Type B pancreatic cell (in vitro differentiated cells): ENCODE measurements around the gene HAPLN3. TPM values are rescaled to one million over a fixed set of nuclear protein-coding genes. Genes with fewer than 3 reads are reported as not detected.

ENCODE experiments used
- DNase-seq: peaks from one replicate; pipeline ENCODE4 v3.0.0; 2021; ENCODE audit warnings: mixed read lengths; ENCODE audit not compliant: unreplicated experiment; ENCODE audit errors: extremely low spot score
- H3K27ac Mint-ChIP-seq: 2 replicates; pipeline ENCODE4 v1.8.0; 2021; ENCODE audit warnings: mild to moderate bottlenecking, mixed read lengths
- H3K27me3 Mint-ChIP-seq: 2 replicates; pipeline ENCODE4 v1.8.0; 2021; ENCODE audit warnings: mixed read lengths
- H3K36me3 Mint-ChIP-seq: 2 replicates; pipeline ENCODE4 v1.8.0; 2021; ENCODE audit warnings: mixed read lengths
- H3K4me1 Mint-ChIP-seq: one replicate; pipeline ENCODE4 v1.8.0; 2021; ENCODE audit warnings: mixed read lengths; ENCODE audit not compliant: unreplicated experiment
- H3K4me3 Mint-ChIP-seq: 2 replicates; pipeline ENCODE4 v1.8.0; 2021; ENCODE audit warnings: mild to moderate bottlenecking, mixed read lengths
- H3K9me3 Mint-ChIP-seq: 2 replicates; pipeline ENCODE4 v1.8.0; 2021; ENCODE audit warnings: mixed read lengths
- total RNA-seq: library from RNA; stranded (reverse); gene quantifications from 2 replicates; pipeline ENCODE4 v1.2.1, GENCODE V29; 2021; ENCODE audit warnings: low replicate concordance
- TF ChIP-seq, protein P1 (sequence below): fragments of 200-600 bp; sonication (generic); conservative IDR thresholded peaks from 2 replicates; pipeline ENCODE4 v1.5.0; 2021; ENCODE audit warnings: antibody characterized with exemption, mild to moderate bottlenecking

The HAPLN3 gene
- total RNA-seq, 1 donor from 2014 or later, result 10.4 TPM

DNA sequence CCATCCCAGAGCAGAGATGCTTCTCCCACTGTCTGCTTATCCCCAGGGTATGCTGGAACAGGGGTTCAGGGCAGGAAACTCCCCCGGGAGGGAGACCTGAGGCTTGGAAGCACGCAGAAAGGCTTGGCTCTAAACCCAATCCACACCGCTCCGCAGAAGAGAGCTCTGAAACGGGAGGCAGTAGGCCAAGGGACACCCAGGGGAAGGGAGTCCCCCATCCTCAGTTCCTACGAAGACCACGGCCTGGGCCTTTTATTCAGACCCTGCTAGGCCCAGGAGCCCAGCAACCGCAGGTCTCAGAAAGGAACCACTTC is 1.8 kb upstream of the HAPLN3 start:
- DNase-seq, result no peak
- Mint-ChIP-seq H3K4me3 (no peak overlapping the region), H3K4me1 (peaks cover 19% of the 10 kb centered on the region), H3K27ac (peak overlapping the region; percentile 73), H3K9me3 (no peaks in the 10 kb centered on the region), H3K36me3 (no peaks in the 10 kb centered on the region), H3K27me3 (peaks cover 20% of the 10 kb centered on the region)
- TF ChIP-seq, protein P1, sequence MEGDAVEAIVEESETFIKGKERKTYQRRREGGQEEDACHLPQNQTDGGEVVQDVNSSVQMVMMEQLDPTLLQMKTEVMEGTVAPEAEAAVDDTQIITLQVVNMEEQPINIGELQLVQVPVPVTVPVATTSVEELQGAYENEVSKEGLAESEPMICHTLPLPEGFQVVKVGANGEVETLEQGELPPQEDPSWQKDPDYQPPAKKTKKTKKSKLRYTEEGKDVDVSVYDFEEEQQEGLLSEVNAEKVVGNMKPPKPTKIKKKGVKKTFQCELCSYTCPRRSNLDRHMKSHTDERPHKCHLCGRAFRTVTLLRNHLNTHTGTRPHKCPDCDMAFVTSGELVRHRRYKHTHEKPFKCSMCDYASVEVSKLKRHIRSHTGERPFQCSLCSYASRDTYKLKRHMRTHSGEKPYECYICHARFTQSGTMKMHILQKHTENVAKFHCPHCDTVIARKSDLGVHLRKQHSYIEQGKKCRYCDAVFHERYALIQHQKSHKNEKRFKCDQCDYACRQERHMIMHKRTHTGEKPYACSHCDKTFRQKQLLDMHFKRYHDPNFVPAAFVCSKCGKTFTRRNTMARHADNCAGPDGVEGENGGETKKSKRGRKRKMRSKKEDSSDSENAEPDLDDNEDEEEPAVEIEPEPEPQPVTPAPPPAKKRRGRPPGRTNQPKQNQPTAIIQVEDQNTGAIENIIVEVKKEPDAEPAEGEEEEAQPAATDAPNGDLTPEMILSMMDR, result no peak

DNA sequence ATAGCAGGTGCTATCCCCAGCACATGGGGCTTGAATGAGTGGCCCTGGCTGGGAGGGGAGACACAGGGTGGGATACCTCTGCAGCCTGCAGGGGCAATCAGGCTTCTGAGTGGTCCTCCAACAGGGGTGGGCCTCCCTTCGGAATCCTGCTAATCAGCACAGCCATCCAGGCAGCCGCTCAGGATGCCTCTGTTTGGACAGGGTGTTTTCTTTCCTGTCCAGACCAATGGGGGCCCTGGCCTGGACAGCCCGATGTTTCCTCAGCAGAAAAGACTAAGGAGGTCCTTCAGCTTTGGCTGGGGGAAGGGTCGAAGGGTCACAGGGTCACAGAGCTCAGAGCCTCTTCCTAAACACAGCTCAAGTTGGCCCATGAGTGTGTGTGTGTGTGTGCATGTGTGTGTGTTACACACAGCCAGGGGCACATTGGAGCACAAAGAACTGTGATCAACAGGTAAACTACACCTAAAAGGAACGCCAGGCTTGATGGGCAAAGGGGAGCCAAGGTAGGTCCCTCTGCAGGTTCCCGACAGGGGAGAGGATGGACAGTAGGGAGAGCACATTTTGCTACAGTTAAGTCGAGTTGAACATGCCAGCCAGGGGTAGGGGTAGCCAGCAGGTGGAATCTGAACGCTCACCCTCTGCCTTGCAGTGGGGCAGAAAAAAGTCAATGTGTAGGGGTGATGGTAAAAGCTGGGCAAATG is 1.1 kb upstream of the HAPLN3 start:
- Mint-ChIP-seq H3K36me3 (no peaks in the 10 kb centered on the region), H3K27ac (peak overlapping the region; percentile 73), H3K27me3 (peaks cover 20% of the 10 kb centered on the region), H3K9me3 (no peaks in the 10 kb centered on the region), H3K4me3 (peak overlapping the region; percentile 11), H3K4me1 (peaks cover 19% of the 10 kb centered on the region)
- no peak for DNase-seq
- TF ChIP-seq, protein P1, result no peak

DNA sequence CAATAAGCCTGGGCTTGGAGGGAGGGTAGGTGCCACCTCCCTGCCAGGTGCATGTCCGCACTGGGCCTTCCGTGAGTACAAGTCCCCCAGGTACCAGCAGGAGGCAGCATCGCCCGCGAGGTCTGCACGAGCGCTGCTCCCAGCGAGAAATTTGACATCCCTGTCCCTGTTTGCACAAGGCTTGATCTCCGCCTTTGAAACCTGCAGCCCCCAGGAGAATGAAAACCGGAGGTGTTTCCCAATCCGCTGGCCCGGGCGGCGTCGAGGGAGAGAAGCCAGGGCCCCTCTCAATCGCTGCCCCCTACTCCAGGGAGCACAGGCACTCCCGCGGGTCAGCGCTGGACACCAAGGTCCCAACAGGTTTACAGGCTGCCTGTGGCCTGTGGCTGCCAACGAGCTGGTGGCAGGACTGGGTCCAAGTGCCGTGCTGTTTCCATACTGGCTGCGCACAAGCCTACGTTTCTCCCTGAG is 961 bp downstream of the HAPLN3 start:
- Mint-ChIP-seq H3K4me1 (peaks cover 19% of the 10 kb centered on the region), H3K9me3 (no peaks in the 10 kb centered on the region), H3K27me3 (peaks cover 20% of the 10 kb centered on the region), H3K27ac (peak overlapping the region; percentile 34), H3K36me3 (no peaks in the 10 kb centered on the region), H3K4me3 (peak overlapping the region; percentile 80)
- TF ChIP-seq, protein P1, result peak; percentile 79
- peak; percentile 81 for DNase-seq

DNA sequence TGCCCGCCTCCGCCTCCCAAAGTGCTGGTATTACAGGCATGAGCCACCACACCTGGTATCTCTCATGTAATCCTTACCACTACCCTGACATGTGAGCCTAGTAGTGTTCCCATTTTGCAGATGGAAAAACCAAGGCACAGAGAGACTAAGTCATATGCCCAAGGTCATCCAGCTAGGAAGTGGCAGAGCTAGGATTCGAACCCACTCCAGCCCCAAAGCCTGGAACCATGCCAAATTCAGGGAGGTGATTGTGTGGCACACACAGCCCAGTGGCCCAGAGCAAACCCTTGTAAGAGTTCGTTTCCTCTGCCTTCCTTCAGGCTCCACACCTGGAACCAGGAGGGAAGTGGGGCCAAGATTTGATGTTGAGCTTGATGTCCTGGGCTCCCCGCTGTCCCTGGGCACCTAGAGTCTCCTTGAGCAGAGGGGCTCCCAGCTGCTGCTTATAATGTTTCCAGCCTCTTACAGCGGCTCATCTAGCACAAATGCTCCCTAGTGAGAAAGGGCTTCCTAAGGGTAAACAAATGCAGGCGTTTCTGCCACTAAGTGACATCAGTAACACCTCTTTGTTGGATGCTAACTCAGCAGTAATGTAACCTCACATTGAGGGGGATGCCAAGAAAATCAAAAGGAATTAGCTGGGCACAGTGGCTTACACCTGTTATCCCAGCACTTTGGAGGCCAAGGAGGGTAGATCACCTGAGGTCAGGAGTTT is 3.6 kb downstream of the HAPLN3 start:
- TF ChIP-seq, protein P1, result no peak
- H3K9me3 Mint-ChIP-seq, result no peaks in the 10 kb centered on the region
- H3K36me3 Mint-ChIP-seq, result no peaks in the 10 kb centered on the region
- no peak for DNase-seq
- no peak overlapping the region for H3K4me3 Mint-ChIP-seq
- peaks cover 8% of the 10 kb centered on the region for H3K4me1 Mint-ChIP-seq
- no peak overlapping the region for H3K27ac Mint-ChIP-seq
- H3K27me3 Mint-ChIP-seq, result peaks cover 20% of the 10 kb centered on the region

DNA sequence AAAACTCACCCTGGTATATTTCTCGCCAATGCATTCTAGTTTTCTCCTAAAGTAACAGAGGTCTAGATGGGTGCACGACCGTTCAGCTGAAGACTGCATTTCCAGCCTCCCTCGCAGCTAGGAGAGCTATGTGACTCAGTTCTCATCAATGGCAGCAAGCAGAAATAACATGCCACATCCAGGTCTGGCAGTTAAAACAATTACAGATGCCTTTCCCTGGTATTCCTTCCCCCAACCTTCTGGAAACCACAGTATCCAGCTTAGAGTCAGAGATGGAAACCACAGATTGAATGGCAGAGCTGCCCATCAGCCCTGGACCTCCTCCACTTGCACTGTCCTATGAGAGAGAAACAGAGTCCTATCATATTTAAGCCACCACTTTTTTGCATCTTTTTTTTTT is 4.8 kb downstream of the HAPLN3 start:
- no peak for DNase-seq
- Mint-ChIP-seq H3K4me1 (peaks cover 2% of the 10 kb centered on the region), H3K27ac (no peak overlapping the region), H3K27me3 (peaks cover 18% of the 10 kb centered on the region), H3K9me3 (no peaks in the 10 kb centered on the region), H3K36me3 (no peaks in the 10 kb centered on the region), H3K4me3 (no peak overlapping the region)
- TF ChIP-seq, protein P1, result no peak
